ENCODE data around the gene INHBC.

DNA sequence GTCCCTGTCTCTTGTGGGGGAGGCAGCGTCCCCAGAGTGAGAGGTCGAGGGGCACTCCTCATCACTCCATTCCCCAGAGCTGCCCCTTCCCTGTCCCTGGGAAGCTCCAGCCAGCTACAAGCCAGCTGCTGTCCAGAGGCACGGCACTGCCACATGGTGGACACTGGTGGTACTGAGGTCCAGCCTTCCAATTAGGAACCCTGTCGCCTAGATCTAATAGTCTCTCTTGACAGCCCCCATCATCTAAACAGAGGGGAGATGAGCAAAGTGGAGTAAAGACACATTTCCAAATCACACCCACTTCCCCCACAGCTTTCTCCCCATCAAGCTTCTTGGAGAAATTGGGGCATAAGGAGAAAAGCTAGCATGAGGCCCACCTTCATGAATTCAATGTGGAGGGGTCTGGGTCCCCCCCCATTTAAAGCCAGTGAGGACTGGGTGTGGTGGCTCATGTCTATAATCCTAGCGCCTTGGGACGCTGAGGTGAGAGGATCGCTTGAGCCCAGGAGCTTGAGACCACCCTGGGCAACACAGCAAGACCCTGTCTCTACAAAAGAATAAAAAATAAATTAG is 18.4 kb downstream of the INHBC start:
- TF ChIP-seq, protein P1, sequence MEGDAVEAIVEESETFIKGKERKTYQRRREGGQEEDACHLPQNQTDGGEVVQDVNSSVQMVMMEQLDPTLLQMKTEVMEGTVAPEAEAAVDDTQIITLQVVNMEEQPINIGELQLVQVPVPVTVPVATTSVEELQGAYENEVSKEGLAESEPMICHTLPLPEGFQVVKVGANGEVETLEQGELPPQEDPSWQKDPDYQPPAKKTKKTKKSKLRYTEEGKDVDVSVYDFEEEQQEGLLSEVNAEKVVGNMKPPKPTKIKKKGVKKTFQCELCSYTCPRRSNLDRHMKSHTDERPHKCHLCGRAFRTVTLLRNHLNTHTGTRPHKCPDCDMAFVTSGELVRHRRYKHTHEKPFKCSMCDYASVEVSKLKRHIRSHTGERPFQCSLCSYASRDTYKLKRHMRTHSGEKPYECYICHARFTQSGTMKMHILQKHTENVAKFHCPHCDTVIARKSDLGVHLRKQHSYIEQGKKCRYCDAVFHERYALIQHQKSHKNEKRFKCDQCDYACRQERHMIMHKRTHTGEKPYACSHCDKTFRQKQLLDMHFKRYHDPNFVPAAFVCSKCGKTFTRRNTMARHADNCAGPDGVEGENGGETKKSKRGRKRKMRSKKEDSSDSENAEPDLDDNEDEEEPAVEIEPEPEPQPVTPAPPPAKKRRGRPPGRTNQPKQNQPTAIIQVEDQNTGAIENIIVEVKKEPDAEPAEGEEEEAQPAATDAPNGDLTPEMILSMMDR (IDR thresholded peaks at IDR 0.05), result peak; percentile 85 to 90 (median 88)
- TF ChIP-seq POLR2A (IDR thresholded peaks at IDR 0.05), result no peak

Data from uterus (tissue), 2 donors.